SK-N-SH treated with all-trans-retinoic acid at 6 μM for 48 hours (cell line): ENCODE results near the gene NLRP5.

Source experiments
- ATAC-seq: fragments of 200-7000 bp; cut with Tn5 transposase; 3 replicates; pipeline ENCODE4 v1.9.1; 2020; ENCODE audit warnings: mild to moderate bottlenecking, moderate library complexity
- BACH2 ChIP-seq: fragments of 250-450 bp; sonication (Bioruptor Pico); IDR thresholded peaks from 2 replicates; pipeline ENCODE4 v1.9.0; 2021; ENCODE audit warnings: mild to moderate bottlenecking, borderline replicate concordance
- ESRRG ChIP-seq: fragments of 250-450 bp; sonication (Bioruptor Pico); IDR thresholded peaks from 2 replicates; pipeline ENCODE4 v1.6.1; 2021; ENCODE audit warnings: mild to moderate bottlenecking
- GLIS3 ChIP-seq: fragments of 250-450 bp; sonication (Bioruptor Pico); IDR thresholded peaks from 2 replicates; pipeline ENCODE4 v1.5.0; 2020; ENCODE audit warnings: mild to moderate bottlenecking, moderate library complexity
- OSR1 ChIP-seq: fragments of 250-450 bp; sonication (Bioruptor Pico); IDR thresholded peaks from 2 replicates; pipeline ENCODE4 v1.8.0; 2022; ENCODE audit warnings: moderate library complexity, mild to moderate bottlenecking, inconsistent platforms
- PPARA ChIP-seq: fragments of 250-450 bp; sonication (Bioruptor Pico); IDR thresholded peaks from 2 replicates; pipeline ENCODE4 v1.5.0; 2020; ENCODE audit warnings: mild to moderate bottlenecking, borderline replicate concordance
- RARB ChIP-seq: fragments of 250-450 bp; sonication (Bioruptor Pico); IDR thresholded peaks from 2 replicates; pipeline ENCODE4 v1.8.0; 2021; ENCODE audit warnings: mild to moderate bottlenecking, moderate library complexity
- SNAI2 ChIP-seq: fragments of 250-450 bp; sonication (Bioruptor Pico); IDR thresholded peaks from 2 replicates; pipeline ENCODE4 v1.5.0; 2020; ENCODE audit warnings: mild to moderate bottlenecking, moderate library complexity
- TOX ChIP-seq: fragments of 250-450 bp; sonication (Bioruptor Pico); IDR thresholded peaks from 2 replicates; pipeline ENCODE4 v1.8.0; 2021; ENCODE audit warnings: mild to moderate bottlenecking, moderate library complexity, borderline replicate concordance
- ZC3H10 ChIP-seq: fragments of 250-450 bp; sonication (Bioruptor Pico); IDR thresholded peaks from 2 replicates; pipeline ENCODE4 v1.5.1; 2021; ENCODE audit warnings: mild to moderate bottlenecking, moderate library complexity
- ZFP3 ChIP-seq: fragments of 250-450 bp; sonication (Bioruptor Pico); IDR thresholded peaks from 2 replicates; pipeline ENCODE4 v1.5.0; 2020; ENCODE audit warnings: mild to moderate bottlenecking, moderate library complexity
- ZFP30 ChIP-seq: fragments of 450-650 bp; formaldehyde crosslinking; IDR thresholded peaks from 2 replicates; pipeline ENCODE4 v1.5.0; 2022; ENCODE audit warnings: mild to moderate bottlenecking, moderate library complexity
- ZNF70 ChIP-seq: fragments of 450-650 bp; formaldehyde crosslinking; IDR thresholded peaks from 2 replicates; pipeline ENCODE4 v1.5.0; 2020; ENCODE audit warnings: mild to moderate bottlenecking, moderate library complexity
- ZNF8 ChIP-seq: fragments of 450-650 bp; formaldehyde crosslinking; IDR thresholded peaks from 2 replicates; pipeline ENCODE4 v1.5.0; 2020; ENCODE audit warnings: mild to moderate bottlenecking, moderate library complexity
- TF ChIP-seq, protein P1 (sequence below): fragments of 250-450 bp; sonication (Bioruptor Pico); IDR thresholded peaks from 2 replicates; pipeline ENCODE4 v1.8.0; 2021; ENCODE audit warnings: low read depth, mild to moderate bottlenecking, moderate library complexity, borderline replicate concordance
- TF ChIP-seq, protein P2 (sequence below): fragments of 250-450 bp; sonication (Bioruptor Pico); IDR thresholded peaks from 2 replicates; pipeline ENCODE4 v1.5.0; 2020; ENCODE audit warnings: mild to moderate bottlenecking, moderate library complexity
- TF ChIP-seq, protein P3 (sequence below): fragments of 250-450 bp; sonication (Bioruptor Pico); IDR thresholded peaks from 2 replicates; pipeline ENCODE4 v1.5.1; 2021; ENCODE audit warnings: mild to moderate bottlenecking, moderate library complexity
- TF ChIP-seq, protein P4 (sequence below): fragments of 250-450 bp; sonication (Bioruptor Pico); IDR thresholded peaks from 2 replicates; pipeline ENCODE4 v1.5.1; 2020; ENCODE audit warnings: low read depth, mild to moderate bottlenecking, moderate library complexity

Gene NLRP5

DNA sequence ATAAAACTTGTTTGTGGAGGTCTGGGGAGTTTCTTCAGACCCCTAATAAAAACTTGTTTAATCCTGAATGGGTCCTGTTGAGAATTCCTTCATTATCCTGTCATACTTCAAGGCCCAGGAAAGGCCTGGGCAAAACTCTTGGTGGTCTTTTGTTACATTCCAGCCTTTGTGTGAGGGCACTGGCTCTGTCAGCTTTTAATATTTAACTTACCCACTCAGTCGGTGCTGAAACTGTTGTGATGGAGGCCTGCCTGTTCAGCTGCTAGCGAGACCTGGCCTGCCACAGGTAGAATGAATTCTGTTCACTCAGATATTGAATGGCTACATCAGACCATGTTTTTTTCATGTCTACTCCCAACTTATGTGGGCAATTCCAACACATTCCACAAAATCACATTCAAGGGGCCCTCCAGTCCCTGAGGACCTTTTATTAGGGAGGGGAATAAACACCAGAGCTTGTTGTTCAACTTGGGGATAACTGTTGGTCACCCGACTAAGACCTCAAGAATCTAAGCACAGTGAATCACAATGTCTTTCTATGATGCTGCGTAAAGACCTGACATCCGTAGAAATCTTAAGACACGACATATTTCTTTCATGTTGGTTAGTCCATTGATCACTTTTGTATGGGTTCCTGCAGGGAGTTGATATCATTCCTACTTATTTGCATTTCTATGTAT is 26.4 kb upstream of the NLRP5 start:
- no peak for ATAC-seq
- no peak for TF ChIP-seq SNAI2 (CRISPR knock-in tag)
- TF ChIP-seq, protein P1, sequence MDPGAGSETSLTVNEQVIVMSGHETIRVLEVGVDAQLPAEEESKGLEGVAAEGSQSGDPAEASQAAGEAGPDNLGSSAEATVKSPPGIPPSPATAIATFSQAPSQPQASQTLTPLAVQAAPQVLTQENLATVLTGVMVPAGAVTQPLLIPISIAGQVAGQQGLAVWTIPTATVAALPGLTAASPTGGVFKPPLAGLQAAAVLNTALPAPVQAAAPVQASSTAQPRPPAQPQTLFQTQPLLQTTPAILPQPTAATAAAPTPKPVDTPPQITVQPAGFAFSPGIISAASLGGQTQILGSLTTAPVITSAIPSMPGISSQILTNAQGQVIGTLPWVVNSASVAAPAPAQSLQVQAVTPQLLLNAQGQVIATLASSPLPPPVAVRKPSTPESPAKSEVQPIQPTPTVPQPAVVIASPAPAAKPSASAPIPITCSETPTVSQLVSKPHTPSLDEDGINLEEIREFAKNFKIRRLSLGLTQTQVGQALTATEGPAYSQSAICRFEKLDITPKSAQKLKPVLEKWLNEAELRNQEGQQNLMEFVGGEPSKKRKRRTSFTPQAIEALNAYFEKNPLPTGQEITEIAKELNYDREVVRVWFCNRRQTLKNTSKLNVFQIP (CRISPR knock-in tag), result no peak
- TF ChIP-seq ZNF8 (CRISPR knock-in tag), result no peak
- no peak for TF ChIP-seq ZFP3 (CRISPR knock-in tag)
- no peak for TF ChIP-seq RARB (CRISPR knock-in tag)

DNA sequence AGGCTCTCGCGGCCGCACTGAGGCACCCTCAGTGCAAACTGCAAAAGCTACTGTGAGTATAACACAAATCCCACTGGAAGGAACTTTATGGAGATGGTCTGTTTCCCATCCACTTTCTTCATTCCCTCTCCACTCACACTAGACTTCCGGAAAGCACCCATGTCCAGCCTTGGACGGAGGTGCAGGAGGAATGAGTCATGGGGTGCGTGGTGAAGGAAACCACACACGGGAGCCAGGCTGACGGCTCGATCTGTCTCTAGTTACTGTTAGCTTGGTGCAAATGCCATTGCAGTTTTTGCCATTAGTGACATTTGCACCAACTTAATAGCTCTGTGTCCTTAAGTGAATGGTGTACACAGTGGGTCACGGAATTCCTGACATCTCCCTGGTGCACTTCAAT is 24.4 kb upstream of the NLRP5 start:
- TF ChIP-seq RARB (CRISPR knock-in tag), result no peak
- TF ChIP-seq, protein P1 (CRISPR knock-in tag), result no peak
- TF ChIP-seq ZNF70, result no peak
- TF ChIP-seq, protein P2, sequence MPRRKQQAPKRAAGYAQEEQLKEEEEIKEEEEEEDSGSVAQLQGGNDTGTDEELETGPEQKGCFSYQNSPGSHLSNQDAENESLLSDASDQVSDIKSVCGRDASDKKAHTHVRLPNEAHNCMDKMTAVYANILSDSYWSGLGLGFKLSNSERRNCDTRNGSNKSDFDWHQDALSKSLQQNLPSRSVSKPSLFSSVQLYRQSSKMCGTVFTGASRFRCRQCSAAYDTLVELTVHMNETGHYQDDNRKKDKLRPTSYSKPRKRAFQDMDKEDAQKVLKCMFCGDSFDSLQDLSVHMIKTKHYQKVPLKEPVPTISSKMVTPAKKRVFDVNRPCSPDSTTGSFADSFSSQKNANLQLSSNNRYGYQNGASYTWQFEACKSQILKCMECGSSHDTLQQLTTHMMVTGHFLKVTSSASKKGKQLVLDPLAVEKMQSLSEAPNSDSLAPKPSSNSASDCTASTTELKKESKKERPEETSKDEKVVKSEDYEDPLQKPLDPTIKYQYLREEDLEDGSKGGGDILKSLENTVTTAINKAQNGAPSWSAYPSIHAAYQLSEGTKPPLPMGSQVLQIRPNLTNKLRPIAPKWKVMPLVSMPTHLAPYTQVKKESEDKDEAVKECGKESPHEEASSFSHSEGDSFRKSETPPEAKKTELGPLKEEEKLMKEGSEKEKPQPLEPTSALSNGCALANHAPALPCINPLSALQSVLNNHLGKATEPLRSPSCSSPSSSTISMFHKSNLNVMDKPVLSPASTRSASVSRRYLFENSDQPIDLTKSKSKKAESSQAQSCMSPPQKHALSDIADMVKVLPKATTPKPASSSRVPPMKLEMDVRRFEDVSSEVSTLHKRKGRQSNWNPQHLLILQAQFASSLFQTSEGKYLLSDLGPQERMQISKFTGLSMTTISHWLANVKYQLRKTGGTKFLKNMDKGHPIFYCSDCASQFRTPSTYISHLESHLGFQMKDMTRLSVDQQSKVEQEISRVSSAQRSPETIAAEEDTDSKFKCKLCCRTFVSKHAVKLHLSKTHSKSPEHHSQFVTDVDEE (CRISPR knock-in tag), result no peak
- no peak for TF ChIP-seq ZC3H10
- TF ChIP-seq ZNF8 (CRISPR knock-in tag), result no peak
- no peak for TF ChIP-seq ZFP30
- no peak for TF ChIP-seq PPARA
- no peak for TF ChIP-seq ESRRG (CRISPR knock-in tag)
- no peak for TF ChIP-seq TOX (CRISPR knock-in tag)
- TF ChIP-seq BACH2 (CRISPR knock-in tag), result no peak
- TF ChIP-seq ZFP3 (CRISPR knock-in tag), result no peak
- TF ChIP-seq GLIS3 (CRISPR knock-in tag), result no peak
- no peak for ATAC-seq

DNA sequence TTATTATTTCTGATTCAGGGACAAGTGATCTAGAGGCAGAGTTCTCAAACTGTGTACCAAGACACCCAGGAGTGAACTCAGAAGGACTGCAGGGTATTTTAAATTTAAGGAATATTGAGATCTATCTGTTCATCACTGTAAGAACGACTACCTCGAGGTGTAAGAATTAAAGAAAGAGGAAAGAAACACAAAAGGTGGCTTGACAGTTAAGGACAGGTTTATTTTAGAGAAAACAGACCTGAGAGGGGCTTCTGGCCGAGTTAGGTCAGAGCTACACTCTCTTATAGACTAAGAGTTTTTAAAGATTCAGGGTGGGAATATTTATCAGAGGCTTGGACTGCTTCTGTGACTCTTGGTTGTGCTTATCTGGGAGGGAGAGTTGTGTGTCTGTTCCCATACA is 12.6 kb upstream of the NLRP5 start:
- TF ChIP-seq PPARA, result no peak
- TF ChIP-seq SNAI2 (CRISPR knock-in tag), result no peak
- ATAC-seq, result no peak

DNA sequence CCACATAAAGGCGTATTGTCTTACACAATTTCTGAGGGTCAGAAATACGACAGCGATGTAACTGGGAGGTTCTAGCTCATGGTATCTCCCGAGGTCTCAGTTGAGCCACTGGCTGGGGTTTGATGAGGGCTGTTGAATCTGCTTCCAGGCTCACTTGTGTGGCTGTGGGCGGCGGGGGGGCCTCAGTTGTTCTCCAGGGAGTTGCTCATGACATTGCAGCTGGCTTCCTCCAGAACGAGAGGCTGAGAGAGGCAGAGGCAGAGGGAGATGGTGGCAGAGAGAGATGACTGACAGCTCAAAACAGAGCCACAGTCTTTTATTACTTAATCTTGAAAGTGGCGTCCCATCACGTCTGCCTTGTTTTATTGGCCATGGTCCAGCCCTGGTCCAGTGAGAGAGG is 6.2 kb upstream of the NLRP5 start:
- no peak for ATAC-seq
- TF ChIP-seq OSR1 (CRISPR knock-in tag), result no peak

DNA sequence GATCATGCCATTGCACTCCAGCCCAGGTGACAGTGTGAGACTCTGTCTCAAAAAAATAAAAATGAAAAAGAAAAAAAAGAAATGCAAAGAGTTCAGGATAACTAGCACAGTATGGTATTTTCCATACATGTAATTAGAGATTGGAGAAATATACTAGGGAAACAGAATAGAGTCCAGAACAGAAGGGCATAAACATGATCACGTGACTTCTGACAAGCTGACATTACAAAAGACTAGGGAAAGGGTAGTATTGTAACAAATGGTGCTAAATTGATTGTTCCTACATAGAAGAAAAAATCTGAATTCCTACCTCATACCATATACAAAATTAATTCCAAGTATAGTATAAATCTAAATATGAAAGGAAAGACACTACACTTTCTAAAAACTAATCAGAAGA is 1.3 kb upstream of the NLRP5 start:
- no peak for TF ChIP-seq ZNF8 (CRISPR knock-in tag)
- no peak for TF ChIP-seq SNAI2 (CRISPR knock-in tag)
- no peak for TF ChIP-seq GLIS3 (CRISPR knock-in tag)
- no peak for TF ChIP-seq ZFP3 (CRISPR knock-in tag)
- TF ChIP-seq, protein P2 (CRISPR knock-in tag), result no peak
- TF ChIP-seq, protein P1 (CRISPR knock-in tag), result no peak
- TF ChIP-seq, protein P3, sequence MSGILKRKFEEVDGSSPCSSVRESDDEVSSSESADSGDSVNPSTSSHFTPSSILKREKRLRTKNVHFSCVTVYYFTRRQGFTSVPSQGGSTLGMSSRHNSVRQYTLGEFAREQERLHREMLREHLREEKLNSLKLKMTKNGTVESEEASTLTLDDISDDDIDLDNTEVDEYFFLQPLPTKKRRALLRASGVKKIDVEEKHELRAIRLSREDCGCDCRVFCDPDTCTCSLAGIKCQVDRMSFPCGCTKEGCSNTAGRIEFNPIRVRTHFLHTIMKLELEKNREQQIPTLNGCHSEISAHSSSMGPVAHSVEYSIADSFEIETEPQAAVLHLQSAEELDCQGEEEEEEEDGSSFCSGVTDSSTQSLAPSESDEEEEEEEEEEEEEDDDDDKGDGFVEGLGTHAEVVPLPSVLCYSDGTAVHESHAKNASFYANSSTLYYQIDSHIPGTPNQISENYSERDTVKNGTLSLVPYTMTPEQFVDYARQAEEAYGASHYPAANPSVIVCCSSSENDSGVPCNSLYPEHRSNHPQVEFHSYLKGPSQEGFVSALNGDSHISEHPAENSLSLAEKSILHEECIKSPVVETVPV (CRISPR knock-in tag), result no peak
- TF ChIP-seq, protein P4, sequence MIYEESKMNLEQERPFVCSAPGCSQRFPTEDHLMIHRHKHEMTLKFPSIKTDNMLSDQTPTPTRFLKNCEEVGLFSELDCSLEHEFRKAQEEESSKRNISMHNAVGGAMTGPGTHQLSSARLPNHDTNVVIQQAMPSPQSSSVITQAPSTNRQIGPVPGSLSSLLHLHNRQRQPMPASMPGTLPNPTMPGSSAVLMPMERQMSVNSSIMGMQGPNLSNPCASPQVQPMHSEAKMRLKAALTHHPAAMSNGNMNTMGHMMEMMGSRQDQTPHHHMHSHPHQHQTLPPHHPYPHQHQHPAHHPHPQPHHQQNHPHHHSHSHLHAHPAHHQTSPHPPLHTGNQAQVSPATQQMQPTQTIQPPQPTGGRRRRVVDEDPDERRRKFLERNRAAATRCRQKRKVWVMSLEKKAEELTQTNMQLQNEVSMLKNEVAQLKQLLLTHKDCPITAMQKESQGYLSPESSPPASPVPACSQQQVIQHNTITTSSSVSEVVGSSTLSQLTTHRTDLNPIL (CRISPR knock-in tag), result no peak
- TF ChIP-seq PPARA, result no peak
- no peak for TF ChIP-seq TOX (CRISPR knock-in tag)
- TF ChIP-seq RARB (CRISPR knock-in tag), result no peak
- TF ChIP-seq, all 23 proteins: peak for 0

More for the DNA sequence above, 1.3 kb upstream of the NLRP5 start:
- ATAC-seq, result no peak
